ENCODE results near the gene TSC2. TPM values are rescaled to one million over a fixed set of nuclear protein-coding genes. Genes with fewer than 3 reads are reported as not detected.

TSC2 gene
- total RNA-seq, 2 donors from 2014 or later: 42.4 to 43.2 TPM

GRCh38 chr16:2056681-2057407 lies 9.1 kb downstream of the TSC2 start:
- Histone ChIP-seq H3K4me3 (no peak overlapping the region), H3K36me3 (peaks cover 39% of the 10 kb centered on the region), H3K9me3 (no peaks in the 10 kb centered on the region), H3K27ac (no peak overlapping the region), H3K4me1 (no peaks in the 10 kb centered on the region), H3K27me3 (no peaks in the 10 kb centered on the region)
- no peak for TF ChIP-seq CTCF (IDR thresholded peaks at IDR 0.05)
- DNase-seq (ENCODE audit: low spot score): no peak

GRCh38 chr16:2057438-2057837 lies 9.7 kb downstream of the TSC2 start:
- H3K9me3 ChIP-seq: no peaks in the 10 kb centered on the region
- no peaks in the 10 kb centered on the region for H3K27me3 ChIP-seq
- H3K27ac ChIP-seq: no peak overlapping the region
- H3K4me3 ChIP-seq: no peak overlapping the region
- TF ChIP-seq CTCF (IDR thresholded peaks at IDR 0.05): no peak
- H3K4me1 ChIP-seq: no peaks in the 10 kb centered on the region
- no peak for DNase-seq (ENCODE audit: low spot score)
- H3K36me3 ChIP-seq: peaks cover 45% of the 10 kb centered on the region

DNA sequence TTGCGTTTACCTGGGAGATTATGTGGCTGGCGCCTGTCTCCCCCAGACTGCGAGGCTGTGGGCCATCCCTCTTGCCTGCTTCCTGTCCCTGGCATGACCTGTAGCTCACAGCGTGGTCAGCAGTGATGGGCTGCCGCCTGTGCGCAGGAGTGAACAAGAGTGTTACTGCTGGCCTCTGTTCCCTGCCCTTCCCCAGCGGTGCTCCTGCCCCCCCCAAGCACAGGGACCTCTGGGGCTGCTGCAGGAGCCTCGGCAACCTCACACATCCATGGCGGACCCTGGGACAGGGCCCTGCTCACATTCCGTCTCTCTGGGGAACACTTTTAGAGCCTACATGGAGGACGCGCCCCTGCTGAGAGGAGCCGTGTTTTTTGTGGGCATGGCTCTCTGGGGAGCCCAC lies 10.6 kb downstream of the TSC2 start:
- no peak for DNase-seq (ENCODE audit: low spot score)
- H3K36me3 ChIP-seq: peaks cover 43% of the 10 kb centered on the region
- H3K9me3 ChIP-seq: no peaks in the 10 kb centered on the region
- H3K27me3 ChIP-seq: no peaks in the 10 kb centered on the region
- TF ChIP-seq CTCF (IDR thresholded peaks at IDR 0.05): no peak
- H3K27ac ChIP-seq: no peak overlapping the region
- no peaks in the 10 kb centered on the region for H3K4me1 ChIP-seq
- no peak overlapping the region for H3K4me3 ChIP-seq

GRCh38 chr16:2058872-2059271 lies 11.1 kb downstream of the TSC2 start:
- no peak for TF ChIP-seq CTCF (IDR thresholded peaks at IDR 0.05)
- H3K36me3 ChIP-seq: peaks cover 38% of the 10 kb centered on the region
- no peaks in the 10 kb centered on the region for H3K9me3 ChIP-seq
- H3K4me1 ChIP-seq: no peaks in the 10 kb centered on the region
- H3K27me3 ChIP-seq: no peaks in the 10 kb centered on the region
- no peak overlapping the region for H3K4me3 ChIP-seq
- no peak overlapping the region for H3K27ac ChIP-seq
- DNase-seq (ENCODE audit: low spot score): no peak

DNA sequence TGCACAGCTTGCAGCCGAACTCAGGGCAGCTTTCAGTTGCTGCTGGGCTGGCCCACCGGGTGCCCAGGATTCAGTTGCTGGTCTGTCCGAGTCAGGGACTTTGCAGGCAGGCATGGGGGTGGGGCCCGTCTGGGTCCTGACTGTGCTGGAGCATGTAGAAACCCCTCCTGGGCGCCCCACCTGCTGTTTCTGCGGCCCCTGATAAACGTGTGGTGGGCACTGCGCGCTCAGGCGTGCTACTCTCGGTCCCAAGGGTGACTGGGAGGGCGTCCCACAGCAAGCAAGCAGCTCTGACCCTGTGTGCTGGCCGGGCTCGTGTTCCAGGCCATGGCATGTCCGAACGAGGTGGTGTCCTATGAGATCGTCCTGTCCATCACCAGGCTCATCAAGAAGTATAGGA lies 12.6 kb downstream of the TSC2 start:
- Histone ChIP-seq H3K27me3 (no peaks in the 10 kb centered on the region), H3K4me3 (no peak overlapping the region), H3K9me3 (no peaks in the 10 kb centered on the region), H3K36me3 (peaks cover 32% of the 10 kb centered on the region), H3K4me1 (no peaks in the 10 kb centered on the region), H3K27ac (no peak overlapping the region)
- no peak for DNase-seq (ENCODE audit: low spot score)
- TF ChIP-seq CTCF (IDR thresholded peaks at IDR 0.05): no peak

GRCh38 chr16:2061023-2061422 lies 13.2 kb downstream of the TSC2 start:
- H3K36me3 ChIP-seq: peaks cover 38% of the 10 kb centered on the region
- no peaks in the 10 kb centered on the region for H3K4me1 ChIP-seq
- TF ChIP-seq CTCF (IDR thresholded peaks at IDR 0.05): no peak
- H3K27me3 ChIP-seq: no peaks in the 10 kb centered on the region
- H3K4me3 ChIP-seq: no peak overlapping the region
- no peak overlapping the region for H3K27ac ChIP-seq
- no peak for DNase-seq (ENCODE audit: low spot score)
- no peaks in the 10 kb centered on the region for H3K9me3 ChIP-seq

Measured in right atrium auricular region (tissue), 2 donors.